Neural cell (in vitro differentiated cells): ENCODE data around the gene COL13A1. TPM values are rescaled to one million over a fixed set of nuclear protein-coding genes. Genes with fewer than 3 reads are reported as not detected.

Experiments used
- H2AFZ ChIP-seq: fragments of 200-600, 300-800 bp; sonication (generic), shearing (Covaris generic); 2 replicates; pipeline ENCODE4 v1.6.0; 2014; ENCODE audit warnings: low read depth, mild to moderate bottlenecking, antibody characterized with exemption, low read length, moderate library complexity
- H3F3A ChIP-seq: fragments of 200-600 bp; shearing (Covaris generic); 2 replicates; pipeline ENCODE4 v1.6.1; 2016; ENCODE audit warnings: mild to moderate bottlenecking, moderate library complexity, mixed read lengths, antibody characterized with exemption, low read length; ENCODE audit not compliant: insufficient read depth, poor library complexity, severe bottlenecking
- H3K27ac ChIP-seq: fragments of 200-600, 300-800 bp; sonication (generic), shearing (Covaris generic); 2 replicates; pipeline ENCODE4 v1.5.1; 2014; ENCODE audit warnings: mild to moderate bottlenecking, low read length, moderate library complexity
- H3K27me3 ChIP-seq: fragments of 300-800, 200-600 bp; sonication (generic), shearing (Covaris generic); 2 replicates; pipeline ENCODE4 v1.6.0; 2014; ENCODE audit warnings: mild to moderate bottlenecking, low read depth, low read length, moderate library complexity; ENCODE audit not compliant: insufficient read depth
- H3K36me3 ChIP-seq: fragments of 300-800, 200-600 bp; sonication (generic), shearing (Covaris generic); 2 replicates; pipeline ENCODE4 v1.5.1; 2014; ENCODE audit warnings: mild to moderate bottlenecking, antibody characterized with exemption, low read length, moderate library complexity; ENCODE audit not compliant: insufficient read depth
- H3K4me2 ChIP-seq: fragments of 300-800, 200-600 bp; sonication (generic), shearing (Covaris generic); 2 replicates; pipeline ENCODE4 v1.6.0; 2014; ENCODE audit warnings: mild to moderate bottlenecking, low read length
- H3K4me3 ChIP-seq: fragments of 300-800, 200-600 bp; sonication (generic), shearing (Covaris generic); 2 replicates; pipeline ENCODE4 v1.5.1; 2014; ENCODE audit warnings: mild to moderate bottlenecking, low read length, moderate library complexity
- H3K79me2 ChIP-seq: fragments of 200-600 bp; shearing (Covaris generic); replicated peaks from 2 replicates; pipeline ENCODE4 v1.6.0; 2014; ENCODE audit warnings: mild to moderate bottlenecking, low read length, moderate library complexity; ENCODE audit not compliant: insufficient read depth
- H3K9ac ChIP-seq: fragments of 300-800, 200-600 bp; sonication (generic), shearing (Covaris generic); 2 replicates; pipeline ENCODE4 v1.6.1; 2016; ENCODE audit warnings: mild to moderate bottlenecking, low read length, mixed read lengths
- H3K9me2 ChIP-seq: fragments of 200-600 bp; shearing (Covaris generic); 2 replicates; pipeline ENCODE4 v1.6.1; 2016; ENCODE audit warnings: mild to moderate bottlenecking, low read length, mixed read lengths; ENCODE audit not compliant: insufficient read depth
- H3K9me3 ChIP-seq: fragments of 200-600, 300-800 bp; sonication (generic), shearing (Covaris generic); 2 replicates; pipeline ENCODE4 v1.6.1; 2016; ENCODE audit warnings: mild to moderate bottlenecking, mixed run types, low read length, moderate library complexity, mixed read lengths
- H4K20me1 ChIP-seq: fragments of 200-600 bp; shearing (Covaris generic); 2 replicates; pipeline ENCODE4 v1.6.1; 2016; ENCODE audit warnings: mild to moderate bottlenecking, mixed run types; ENCODE audit not compliant: insufficient read depth
- CTCF ChIP-seq: fragments of 450-650 bp; IDR thresholded peaks from 2 replicates; pipeline ENCODE4 v1.5.1; 2014; ENCODE audit warnings: antibody characterized with exemption, mild to moderate bottlenecking, moderate library complexity; ENCODE audit not compliant: poor library complexity, severe bottlenecking
- EP300 ChIP-seq: fragments of 450-650 bp; conservative IDR thresholded peaks from 2 replicates; pipeline ENCODE4 v1.6.1; 2014; ENCODE audit warnings: antibody characterized with exemption, mild to moderate bottlenecking, moderate library complexity; ENCODE audit not compliant: poor library complexity, severe bottlenecking
- EZH2 ChIP-seq: fragments of 200-600, 300-800 bp; shearing (Covaris generic), sonication (generic); IDR thresholded peaks from 2 replicates; pipeline ENCODE4 v1.6.1; 2014; ENCODE audit warnings: antibody characterized with exemption, low read length, borderline replicate concordance, mild to moderate bottlenecking; ENCODE audit not compliant: insufficient read depth, poor library complexity, severe bottlenecking
- MXI1 ChIP-seq: fragments of 450-650 bp; conservative IDR thresholded peaks from 2 replicates; pipeline ENCODE4 v1.6.1; 2014; ENCODE audit warnings: antibody characterized with exemption, mild to moderate bottlenecking; ENCODE audit not compliant: poor library complexity, severe bottlenecking
- POLR2AphosphoS5 ChIP-seq: IDR thresholded peaks from 2 replicates; pipeline ENCODE4 v1.6.1; 2012
- RAD21 ChIP-seq: fragments of 450-650 bp; conservative IDR thresholded peaks from 2 replicates; pipeline ENCODE4 v1.6.1; 2014; ENCODE audit warnings: antibody characterized with exemption, mild to moderate bottlenecking, moderate library complexity
- REST ChIP-seq: IDR thresholded peaks from 2 replicates; pipeline ENCODE4 v1.6.1; 2012; ENCODE audit warnings: borderline replicate concordance
- SMC3 ChIP-seq: fragments of 450-650 bp; conservative IDR thresholded peaks from 2 replicates; pipeline ENCODE4 v1.6.1; 2014; ENCODE audit warnings: antibody characterized with exemption, mild to moderate bottlenecking, moderate library complexity; ENCODE audit not compliant: poor library complexity
- TAF1 ChIP-seq: IDR thresholded peaks from 2 replicates; pipeline ENCODE4 v1.6.1; 2012; ENCODE audit warnings: low read depth
- polyA plus RNA-seq: library from polyadenylated mRNA; depleted of rRNA; stranded (reverse); fragments of >200 nt; gene quantifications from 2 replicates; pipeline ENCODE4 v1.2.3, GENCODE V29; 2014

COL13A1 gene
- polyA plus RNA-seq, 1 donor from 2014 or later: 4.7 TPM

DNA sequence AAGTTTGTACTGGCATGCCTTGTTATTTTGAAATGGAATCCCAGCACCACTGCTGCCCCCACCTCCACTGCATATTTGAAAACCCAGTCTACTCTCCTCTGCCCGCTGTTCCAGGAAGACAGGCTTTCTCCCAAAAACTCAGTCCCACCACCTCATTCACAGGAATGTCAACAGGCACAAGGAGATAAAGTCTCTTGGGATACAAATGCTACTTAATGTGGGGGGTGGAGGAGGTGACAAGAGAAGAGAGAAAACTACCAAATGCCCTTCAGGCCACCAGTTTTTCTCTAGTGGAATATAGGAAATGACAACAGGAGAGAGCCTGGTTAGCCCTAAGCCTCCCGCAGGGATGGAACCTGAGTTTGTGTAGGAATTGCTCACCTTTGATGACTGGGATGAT lies 1.0 kb upstream of the COL13A1 start:
- no peaks in the 10 kb centered on the region for H3K9me2 ChIP-seq
- H3K4me3 ChIP-seq: no peak overlapping the region
- H2AFZ ChIP-seq: no peak overlapping the region
- H3K27ac ChIP-seq: no peak overlapping the region
- H3K9me3 ChIP-seq: no peaks in the 10 kb centered on the region
- peaks cover 45% of the 10 kb centered on the region for H3K27me3 ChIP-seq
- no peaks in the 10 kb centered on the region for H3F3A ChIP-seq
- no peak overlapping the region for H3K9ac ChIP-seq
- H3K4me2 ChIP-seq: no peak overlapping the region
- no peaks in the 10 kb centered on the region for H3K36me3 ChIP-seq
- H4K20me1 ChIP-seq: no peaks in the 10 kb centered on the region
- no peak for TF ChIP-seq REST
- no peaks in the 10 kb centered on the region for H3K79me2 ChIP-seq

DNA sequence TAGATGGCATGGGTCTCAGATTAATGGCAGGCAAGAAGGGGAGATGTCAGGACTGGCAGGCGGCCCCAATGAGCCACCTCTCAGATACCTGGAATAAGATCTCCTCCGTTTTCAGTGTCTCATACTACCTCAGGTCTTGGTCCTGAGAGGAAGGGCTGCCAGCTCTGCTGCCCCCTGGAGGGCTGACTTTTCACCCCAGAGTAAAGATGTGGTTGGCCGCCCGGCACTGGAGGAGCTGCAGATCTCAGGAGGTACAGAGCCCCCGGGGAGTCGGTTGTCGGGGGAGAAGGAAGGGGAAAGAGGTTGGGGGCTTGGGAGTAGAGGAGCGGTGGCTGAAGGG lies 642 bp upstream of the COL13A1 start:
- Histone ChIP-seq H4K20me1 (no peaks in the 10 kb centered on the region), H2AFZ (no peak overlapping the region), H3K79me2 (no peaks in the 10 kb centered on the region), H3K4me2 (no peak overlapping the region), H3K27ac (no peak overlapping the region), H3K4me3 (peak overlapping the region; percentile 76), H3F3A (no peaks in the 10 kb centered on the region), H3K27me3 (peaks cover 45% of the 10 kb centered on the region), H3K9ac (no peak overlapping the region), H3K9me3 (no peaks in the 10 kb centered on the region), H3K9me2 (no peaks in the 10 kb centered on the region), H3K36me3 (no peaks in the 10 kb centered on the region)
- TF ChIP-seq SMC3: no peak
- TF ChIP-seq REST: no peak
- no peak for TF ChIP-seq EZH2
- no peak for TF ChIP-seq MXI1
- TF ChIP-seq POLR2AphosphoS5: no peak
- no peak for TF ChIP-seq RAD21
- TF ChIP-seq CTCF: no peak
- TF ChIP-seq TAF1: no peak
- no peak for TF ChIP-seq EP300
